Upper lobe of right lung (tissue), 1 donor: ENCODE data around the gene BCAS3. TPM values are rescaled to one million over a fixed set of nuclear protein-coding genes. Genes with fewer than 3 reads are reported as not detected.

Source experiments
- ATAC-seq: fragments of 200-7000 bp; cut with Tn5 transposase; one replicate; pipeline ENCODE4 v1.9.1; 2020; ENCODE audit warnings: mild to moderate bottlenecking, moderate library complexity
- DNase-seq: peaks from one replicate; pipeline ENCODE4 v3.0.0-alpha.2; 2020
- H3K27ac ChIP-seq: fragments of 200-600 bp; one replicate; pipeline ENCODE4 v1.8.0; 2022
- H3K27me3 ChIP-seq: fragments of 200-600 bp; one replicate; pipeline ENCODE4 v1.8.0; 2022; ENCODE audit warnings: mild to moderate bottlenecking
- H3K36me3 ChIP-seq: fragments of 200-600 bp; one replicate; pipeline ENCODE4 v1.8.0; 2022
- H3K4me1 ChIP-seq: fragments of 200-600 bp; one replicate; pipeline ENCODE4 v1.8.0; 2022
- H3K4me3 ChIP-seq: fragments of 200-600 bp; one replicate; pipeline ENCODE4 v1.8.0; 2022; ENCODE audit warnings: mild to moderate bottlenecking
- H3K9me3 ChIP-seq: fragments of 200-600 bp; one replicate; pipeline ENCODE4 v1.8.0; 2022
- intact Hi-C: fragments of 100-400 bp; cut with DNase I; formaldehyde crosslinking; loops from one replicate; pipeline ENCODE4 v1.11.0; 2022
- total RNA-seq: library from RNA; stranded (reverse); fragmentation: NEBNext Ultra II Directional; extraction: Animal tissue kit (Norgen Biotek cat#: 25700); gene quantifications from one replicate; pipeline ENCODE4 v1.2.1, GENCODE V29; 2021
- TF ChIP-seq, protein P1 (sequence below): fragments of 200-600 bp; IDR thresholded peaks from one replicate; pipeline ENCODE4 v1.8.0; 2022; ENCODE audit warnings: antibody characterized with exemption
- donor health status: DM: no; HTN: yes; CAD: no; lungs with severe emphysema.

Gene BCAS3
- total RNA-seq, 1 donor from 2014 or later: 23.5 TPM

DNA sequence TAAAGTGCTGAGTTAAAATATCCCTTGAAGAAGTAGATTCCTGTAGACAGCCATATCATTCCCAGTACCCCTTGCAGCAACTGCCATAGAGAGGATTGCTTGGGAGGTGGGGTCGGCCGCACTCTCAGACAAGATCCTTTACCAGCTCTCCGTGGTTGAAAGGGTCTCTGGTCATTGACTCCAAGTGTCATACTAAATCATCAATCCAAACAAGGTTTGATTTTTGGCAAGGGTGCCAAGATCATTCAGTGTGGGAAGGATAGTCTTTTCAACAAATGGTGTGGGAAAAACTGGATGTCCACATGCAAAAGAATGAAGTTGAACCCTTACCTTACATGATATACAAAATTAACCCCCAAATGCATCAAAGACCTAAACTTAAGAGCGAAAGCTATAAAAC lies 743.8 kb downstream of the BCAS3 start:
- DNase-seq (no peak), ATAC-seq (no peak)
- Histone ChIP-seq H3K36me3 (no peaks in the 10 kb centered on the region), H3K27me3 (peaks cover 8% of the 10 kb centered on the region), H3K9me3 (no peaks in the 10 kb centered on the region), H3K4me3 (no peak overlapping the region), H3K27ac (no peak overlapping the region), H3K4me1 (peaks cover 6% of the 10 kb centered on the region)
- intact Hi-C loops: no loop called here
- TF ChIP-seq, protein P1, sequence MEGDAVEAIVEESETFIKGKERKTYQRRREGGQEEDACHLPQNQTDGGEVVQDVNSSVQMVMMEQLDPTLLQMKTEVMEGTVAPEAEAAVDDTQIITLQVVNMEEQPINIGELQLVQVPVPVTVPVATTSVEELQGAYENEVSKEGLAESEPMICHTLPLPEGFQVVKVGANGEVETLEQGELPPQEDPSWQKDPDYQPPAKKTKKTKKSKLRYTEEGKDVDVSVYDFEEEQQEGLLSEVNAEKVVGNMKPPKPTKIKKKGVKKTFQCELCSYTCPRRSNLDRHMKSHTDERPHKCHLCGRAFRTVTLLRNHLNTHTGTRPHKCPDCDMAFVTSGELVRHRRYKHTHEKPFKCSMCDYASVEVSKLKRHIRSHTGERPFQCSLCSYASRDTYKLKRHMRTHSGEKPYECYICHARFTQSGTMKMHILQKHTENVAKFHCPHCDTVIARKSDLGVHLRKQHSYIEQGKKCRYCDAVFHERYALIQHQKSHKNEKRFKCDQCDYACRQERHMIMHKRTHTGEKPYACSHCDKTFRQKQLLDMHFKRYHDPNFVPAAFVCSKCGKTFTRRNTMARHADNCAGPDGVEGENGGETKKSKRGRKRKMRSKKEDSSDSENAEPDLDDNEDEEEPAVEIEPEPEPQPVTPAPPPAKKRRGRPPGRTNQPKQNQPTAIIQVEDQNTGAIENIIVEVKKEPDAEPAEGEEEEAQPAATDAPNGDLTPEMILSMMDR: no peak

DNA sequence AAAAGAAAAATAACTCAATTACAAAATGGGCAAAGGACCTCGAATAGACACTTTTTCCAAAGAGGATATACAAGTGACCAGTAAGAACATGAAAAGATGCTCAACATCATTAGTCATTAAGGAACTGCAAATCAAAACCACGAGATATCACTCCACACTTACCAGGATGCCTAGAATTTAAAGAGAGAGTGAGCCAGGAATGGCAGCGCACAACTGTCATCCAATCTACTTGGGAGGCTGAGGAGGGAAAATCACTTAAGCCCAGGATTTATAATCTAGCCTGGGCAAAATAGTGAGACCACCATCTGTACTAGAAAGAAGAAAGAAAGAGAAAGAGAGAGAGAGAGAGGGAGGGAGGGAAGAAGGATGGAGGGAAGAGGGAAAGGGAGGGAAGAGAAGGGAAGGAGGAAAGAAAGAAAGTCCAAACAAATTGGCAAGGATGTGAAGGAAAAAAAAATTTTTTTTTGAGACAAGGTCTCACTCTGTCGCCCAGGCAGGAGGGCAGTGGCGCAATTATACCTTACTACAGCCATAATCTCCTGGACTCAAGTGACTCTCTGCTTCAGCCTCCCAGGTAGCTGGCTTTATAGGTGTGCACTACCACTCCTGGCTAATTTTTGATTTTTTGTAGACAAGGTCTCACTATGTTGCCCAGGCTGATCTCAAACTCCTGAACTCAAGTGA lies 744.6 kb downstream of the BCAS3 start:
- Histone ChIP-seq H3K36me3 (no peaks in the 10 kb centered on the region), H3K4me3 (no peak overlapping the region), H3K4me1 (no peaks in the 10 kb centered on the region), H3K27me3 (peaks cover 8% of the 10 kb centered on the region), H3K9me3 (no peaks in the 10 kb centered on the region), H3K27ac (no peak overlapping the region)
- TF ChIP-seq, protein P1: no peak
- intact Hi-C loops: no loop called here
- ATAC-seq (no peak), DNase-seq (no peak)

DNA sequence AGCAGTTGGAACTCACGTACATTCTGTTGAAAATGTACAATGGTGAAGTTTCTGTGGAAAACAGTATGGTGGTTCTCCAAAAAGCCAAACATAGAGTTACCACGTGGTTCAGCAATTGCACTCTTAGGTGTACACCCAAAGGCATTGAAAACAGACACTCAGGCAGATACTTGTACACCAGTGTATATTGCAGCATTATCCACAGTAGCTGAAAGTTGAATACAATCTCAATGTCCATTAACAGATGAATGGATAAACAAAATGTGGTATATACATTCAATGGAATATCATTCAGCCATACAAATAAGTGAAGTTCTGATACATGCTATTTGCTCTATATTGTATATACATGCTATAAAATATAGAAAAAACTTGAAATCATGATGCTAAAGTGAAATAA lies 745.2 kb downstream of the BCAS3 start:
- DNase-seq (no peak), ATAC-seq (no peak)
- Histone ChIP-seq H3K27me3 (peaks cover 8% of the 10 kb centered on the region), H3K4me3 (no peak overlapping the region), H3K4me1 (no peaks in the 10 kb centered on the region), H3K36me3 (no peaks in the 10 kb centered on the region), H3K9me3 (no peaks in the 10 kb centered on the region), H3K27ac (no peak overlapping the region)
- intact Hi-C loops: no loop called here
- TF ChIP-seq, protein P1: no peak

DNA sequence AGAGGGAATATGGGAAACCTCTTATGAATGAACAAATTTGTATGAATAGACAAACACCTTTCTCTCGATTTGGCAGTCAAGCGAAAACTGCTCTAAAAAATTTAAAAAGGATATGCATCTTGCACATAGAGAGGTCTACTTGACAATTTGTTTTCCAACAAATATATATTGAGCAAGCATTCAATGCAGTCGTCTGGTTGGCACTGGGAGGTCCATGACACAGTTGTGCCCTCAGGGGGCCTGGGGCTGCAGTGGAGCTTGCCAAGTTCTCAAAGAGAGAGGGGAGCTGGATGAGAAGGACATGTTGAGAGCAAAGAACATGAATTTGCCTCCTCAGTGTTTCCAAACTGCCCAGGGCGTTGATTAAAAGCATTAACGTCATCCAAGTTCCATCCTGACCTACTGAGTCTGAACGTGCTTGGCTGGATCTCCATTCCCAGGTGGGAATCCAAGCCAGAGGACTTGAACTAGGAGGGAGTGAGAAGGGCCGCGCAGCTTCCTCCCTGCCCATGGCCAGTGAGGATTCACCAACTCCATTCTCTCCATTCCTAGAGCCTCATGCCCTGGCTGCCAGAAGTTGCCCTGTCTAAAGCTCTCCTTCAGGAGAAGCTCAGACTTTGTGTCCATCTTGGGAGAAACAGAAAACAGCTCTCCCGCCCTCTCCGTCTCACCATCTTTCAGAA lies 746.5 kb downstream of the BCAS3 start:
- TF ChIP-seq, protein P1: no peak
- no peaks in the 10 kb centered on the region for H3K36me3 ChIP-seq
- H3K9me3 ChIP-seq: no peaks in the 10 kb centered on the region
- ATAC-seq (no peak), DNase-seq (no peak)
- H3K27me3 ChIP-seq: peaks cover 8% of the 10 kb centered on the region
- intact Hi-C loops: no loop called here
- H3K4me3 ChIP-seq: no peak overlapping the region
- H3K27ac ChIP-seq: no peak overlapping the region
- H3K4me1 ChIP-seq: no peaks in the 10 kb centered on the region

DNA sequence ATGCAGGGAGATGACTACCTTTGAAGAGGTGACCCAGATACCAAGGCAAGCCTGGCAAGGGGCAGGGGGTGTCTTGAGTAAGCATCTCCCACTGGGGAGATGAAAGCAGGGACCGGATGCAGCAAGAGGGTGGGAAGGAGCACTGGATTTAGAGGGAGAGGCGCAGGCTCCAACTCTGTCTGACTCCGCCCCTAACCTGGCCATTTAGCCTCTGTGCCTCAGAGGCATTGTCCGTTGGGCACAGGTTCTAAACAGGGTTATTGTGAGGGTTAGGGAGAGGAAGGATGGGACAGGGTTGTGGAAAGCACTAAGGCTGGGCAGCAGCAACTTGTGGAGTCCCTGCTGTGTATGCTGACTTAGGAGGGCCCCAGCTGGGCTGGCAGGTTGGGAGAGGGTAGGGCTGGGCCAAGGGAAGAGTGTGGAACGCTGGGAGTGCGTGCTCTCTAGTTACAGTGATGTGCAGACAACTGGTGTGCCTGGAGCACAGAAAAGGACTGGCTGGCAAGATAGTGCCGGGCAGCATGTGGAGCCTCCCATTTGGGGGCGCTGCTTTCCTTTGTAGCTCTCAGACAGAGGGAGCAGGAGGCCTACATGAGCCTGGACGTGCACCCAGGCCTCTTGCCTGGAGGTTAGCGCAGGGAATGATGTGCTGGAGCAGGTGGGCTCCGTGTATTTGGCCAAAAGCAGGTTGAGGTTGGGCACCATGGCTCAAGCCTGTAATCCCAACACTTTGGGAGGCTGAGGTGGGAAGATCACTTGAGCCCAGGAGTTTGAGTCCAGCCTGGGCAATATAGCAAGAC lies 748.2 kb downstream of the BCAS3 start:
- Histone ChIP-seq H3K27me3 (peaks cover 8% of the 10 kb centered on the region), H3K27ac (no peak overlapping the region), H3K36me3 (no peaks in the 10 kb centered on the region), H3K4me1 (no peaks in the 10 kb centered on the region), H3K4me3 (no peak overlapping the region), H3K9me3 (no peaks in the 10 kb centered on the region)
- TF ChIP-seq, protein P1: no peak
- intact Hi-C loops: no loop called here
- DNase-seq (no peak), ATAC-seq (no peak)
